Naive thymus-derived CD4-positive, alpha-beta T cell (primary cell): ENCODE results near the gene SLC25A13. TPM values are rescaled to one million over a fixed set of nuclear protein-coding genes. Genes with fewer than 3 reads are reported as not detected.

Experiments
- ATAC-seq: fragments of 150-1000 bp; cut with Tn5 transposase; 2 replicates; pipeline ENCODE4 v1.10.0; 2021; ENCODE audit warnings: mild to moderate bottlenecking, moderate library complexity
- CTCF ChIA-PET: fragments of 350-600 bp; sonication (Branson Sonifier 250); formaldehyde crosslinking; loops from one replicate; lab custom pipeline; 2021; ENCODE audit warnings: antibody characterized with exemption; lab: Charles Lee
- POLR2A ChIA-PET: fragments of 350-600 bp; sonication (Branson Sonifier 250); formaldehyde crosslinking; loops from one replicate; lab custom pipeline; 2021; ENCODE audit warnings: antibody characterized with exemption, inconsistent platforms; lab: Charles Lee
- DNase-seq, 9 donors: peaks; one replicate each; pipeline versions ENCODE4 v3.0.0 to v3.0.0-alpha.2; 2020 to 2022; ENCODE audit warnings: mixed read lengths in 1 of 9
- H3K27ac ChIP-seq: one replicate; pipeline ENCODE4 v1.7.0; 2013; ENCODE audit warnings: mild to moderate bottlenecking, low read depth, low read length, moderate library complexity
- H3K27me3 ChIP-seq, 2 donors: one replicate each; pipeline ENCODE4 v1.7.0; 2013; ENCODE audit warnings: low read length in 2 of 2, mild to moderate bottlenecking in 2 of 2, moderate library complexity in 2 of 2; ENCODE audit not compliant: control insufficient read depth in 2 of 2, insufficient read depth in 2 of 2
- H3K36me3 ChIP-seq, 3 experiments: 1 replicate in 2 of 3; 2 replicates in 1 of 3; pipeline ENCODE4 v1.7.0; 2013; ENCODE audit warnings: low read length in 3 of 3, mild to moderate bottlenecking in 3 of 3, moderate library complexity in 1 of 3; ENCODE audit not compliant: insufficient read depth in 3 of 3, control insufficient read depth in 2 of 3
- H3K4me1 ChIP-seq, 2 donors: one replicate each; pipeline ENCODE4 v1.7.0; 2013; ENCODE audit warnings: low read length in 2 of 2, mild to moderate bottlenecking in 2 of 2, moderate library complexity in 1 of 2; ENCODE audit not compliant: control insufficient read depth in 2 of 2, insufficient read depth in 2 of 2
- H3K4me3 ChIP-seq: 2 replicates; pipeline ENCODE4 v1.7.0; 2013; ENCODE audit warnings: mild to moderate bottlenecking, low read length
- H3K9me3 ChIP-seq, 3 experiments: 1 replicate in 2 of 3; 2 replicates in 1 of 3; pipeline ENCODE4 v1.7.0; 2013; ENCODE audit warnings: low read length in 3 of 3; ENCODE audit not compliant: control insufficient read depth in 2 of 3
- H3K27ac Mint-ChIP-seq, 9 donors: one replicate each; pipeline ENCODE4 v1.8.0; 2020 to 2022; ENCODE audit warnings: mixed read lengths in 9 of 9, mild to moderate bottlenecking in 8 of 9, moderate library complexity in 5 of 9, inconsistent platforms in 2 of 9
- H3K27me3 Mint-ChIP-seq, 5 donors: one replicate each; pipeline ENCODE4 v1.8.0; 2021 to 2022; ENCODE audit warnings: mixed read lengths in 5 of 5, mild to moderate bottlenecking in 1 of 5
- H3K36me3 Mint-ChIP-seq, 5 donors: one replicate each; pipeline ENCODE4 v1.8.0; 2020 to 2022; ENCODE audit warnings: mixed read lengths in 5 of 5, mild to moderate bottlenecking in 3 of 5, inconsistent platforms in 1 of 5
- H3K4me1 Mint-ChIP-seq, 7 donors: one replicate each; pipeline ENCODE4 v1.8.0; 2020 to 2022; ENCODE audit warnings: mixed read lengths in 7 of 7, mild to moderate bottlenecking in 3 of 7, inconsistent platforms in 1 of 7
- H3K4me3 Mint-ChIP-seq, 10 donors: one replicate each; pipeline ENCODE4 v1.8.0; 2020 to 2022; ENCODE audit warnings: mild to moderate bottlenecking in 10 of 10, mixed read lengths in 10 of 10, moderate library complexity in 6 of 10, inconsistent platforms in 2 of 10
- H3K9me3 Mint-ChIP-seq, 11 donors: one replicate each; pipeline ENCODE4 v1.8.0; 2020 to 2022; ENCODE audit warnings: mixed read lengths in 11 of 11, mild to moderate bottlenecking in 4 of 11, inconsistent platforms in 1 of 11, moderate library complexity in 1 of 11
- intact Hi-C, 2 donors: fragments of 100-400 bp; cut with micrococcal nuclease; formaldehyde crosslinking; loops; one replicate each; pipeline ENCODE4 v1.15.1; 2023
- polyA plus RNA-seq, 2 donors: library from polyadenylated mRNA; unstranded; fragments of 300-500 nt; fragmentation: Illumina TruSeq; gene quantifications; one replicate each; pipeline ENCODE4 v1.2.3, GENCODE V29; 2021
- total RNA-seq, 6 experiments: library from RNA in 5 of 6; stranded (reverse) in 5 of 6; gene quantifications; 1 replicate in 5 of 6; 2 replicates in 1 of 6; pipeline ENCODE4 v1.2.3 and lab custom pipeline; 2021 to 2026

Gene SLC25A13
- total and polyA plus RNA-seq, 7 experiments from 2014 or later: 5.7 to 22.5 (median 9.1) TPM

GRCh38 chr7:96216373-96216772 is 105.5 kb downstream of the SLC25A13 start:
- intact Hi-C loops: no loop called here
- ATAC-seq (no peak), DNase-seq (no peak)
- POLR2A ChIA-PET: interaction anchor here (0.5 kb wide), 1 partner anchor 127 kb away, joined by 3 read pairs; no protein-coding TSS in a partner anchor
- no peak overlapping the region for H3K27ac ChIP-seq
- H3K9me3 ChIP-seq: no peaks in the 10 kb centered on the region
- no peaks in the 10 kb centered on the region for H3K27me3 ChIP-seq
- peaks cover 0 to 6% (median 3%) of the 10 kb centered on the region in 11 donors for H3K9me3 Mint-ChIP-seq
- no peak overlapping the region for H3K4me3 Mint-ChIP-seq
- H3K36me3 Mint-ChIP-seq: peaks cover 3 to 12% (median 6%) of the 10 kb centered on the region in 5 donors
- no peaks in the 10 kb centered on the region for H3K27me3 Mint-ChIP-seq
- no peaks in the 10 kb centered on the region for H3K4me1 ChIP-seq
- H3K36me3 ChIP-seq: no peaks in the 10 kb centered on the region
- H3K4me1 Mint-ChIP-seq: peaks cover 0 to 4% (median 0%) of the 10 kb centered on the region in 7 donors
- no peak overlapping the region for H3K4me3 ChIP-seq
- H3K27ac Mint-ChIP-seq: peak overlapping the region in 1 of 9 donors; percentile 2
- CTCF ChIA-PET: no interaction called here

GRCh38 chr7:96212474-96212873 is 109.4 kb downstream of the SLC25A13 start:
- ChIA-PET CTCF (interaction anchor here (0.7 kb wide), 1 partner anchor 1153 kb away, joined by 3 read pairs; no protein-coding TSS in a partner anchor), POLR2A (no interaction called here)
- peaks cover 0 to 4% (median 0%) of the 10 kb centered on the region in 7 donors for H3K4me1 Mint-ChIP-seq
- Histone ChIP-seq H3K36me3 (no peaks in the 10 kb centered on the region), H3K9me3 (no peaks in the 10 kb centered on the region), H3K4me3 (no peak overlapping the region), H3K4me1 (no peaks in the 10 kb centered on the region), H3K27ac (no peak overlapping the region), H3K27me3 (no peaks in the 10 kb centered on the region)
- H3K9me3 Mint-ChIP-seq: peaks cover 0 to 6% (median 3%) of the 10 kb centered on the region in 11 donors
- no peak overlapping the region for H3K4me3 Mint-ChIP-seq
- no peaks in the 10 kb centered on the region for H3K27me3 Mint-ChIP-seq
- peaks cover 3 to 13% (median 12%) of the 10 kb centered on the region in 5 donors for H3K36me3 Mint-ChIP-seq
- DNase-seq: no peak
- intact Hi-C loops: no loop called here
- no peak for ATAC-seq
- no peak overlapping the region for H3K27ac Mint-ChIP-seq

GRCh38 chr7:96211954-96212353 is 109.9 kb downstream of the SLC25A13 start:
- H3K4me3 ChIP-seq: no peak overlapping the region
- H3K4me1 ChIP-seq: no peaks in the 10 kb centered on the region
- H3K27me3 ChIP-seq: no peaks in the 10 kb centered on the region
- intact Hi-C loops: no loop called here
- H3K27me3 Mint-ChIP-seq: no peaks in the 10 kb centered on the region
- DNase-seq (no peak), ATAC-seq (no peak)
- peaks cover 0 to 4% (median 0%) of the 10 kb centered on the region in 7 donors for H3K4me1 Mint-ChIP-seq
- H3K9me3 ChIP-seq: no peaks in the 10 kb centered on the region
- H3K27ac ChIP-seq: no peak overlapping the region
- no peak overlapping the region for H3K27ac Mint-ChIP-seq
- H3K36me3 Mint-ChIP-seq: peaks cover 4 to 15% (median 9%) of the 10 kb centered on the region in 5 donors
- CTCF ChIA-PET: interaction anchor here (0.7 kb wide), 1 partner anchor 1153 kb away, joined by 3 read pairs; no protein-coding TSS in a partner anchor
- POLR2A ChIA-PET: no interaction called here
- H3K9me3 Mint-ChIP-seq: peaks cover 0 to 6% (median 3%) of the 10 kb centered on the region in 11 donors
- H3K36me3 ChIP-seq: no peaks in the 10 kb centered on the region
- no peak overlapping the region for H3K4me3 Mint-ChIP-seq

- CTCF ChIA-PET: interaction anchor here (0.6 kb wide), 1 partner anchor 381 kb away, joined by 6 read pairs; no protein-coding TSS in a partner anchor
- peaks cover 0 to 27% (median 4%) of the 10 kb centered on the region in 5 donors for H3K36me3 Mint-ChIP-seq
These were observed 116.2 kb downstream of the SLC25A13 start for GRCh38 chr7:96205665-96206064.

GRCh38 chr7:96204601-96205000 is 117.3 kb downstream of the SLC25A13 start:
- H3K4me3 Mint-ChIP-seq: no peak overlapping the region
- ChIA-PET POLR2A (no interaction called here), CTCF (no interaction called here)
- DNase-seq (no peak), ATAC-seq (no peak)
- H3K27me3 Mint-ChIP-seq: no peaks in the 10 kb centered on the region
- H3K27me3 ChIP-seq: no peaks in the 10 kb centered on the region
- no peak overlapping the region for H3K4me3 ChIP-seq
- H3K27ac Mint-ChIP-seq: no peak overlapping the region
- no peak overlapping the region for H3K27ac ChIP-seq
- intact Hi-C loops: no loop called here
- H3K9me3 Mint-ChIP-seq: no peaks in the 10 kb centered on the region
- no peaks in the 10 kb centered on the region for H3K9me3 ChIP-seq
- peaks cover 0 to 30% (median 5%) of the 10 kb centered on the region in 5 donors for H3K36me3 Mint-ChIP-seq
- H3K4me1 Mint-ChIP-seq: no peaks in the 10 kb centered on the region
- no peaks in the 10 kb centered on the region for H3K36me3 ChIP-seq
- H3K4me1 ChIP-seq: no peaks in the 10 kb centered on the region

More at GRCh38 chr7:96205665-96206064, 116.2 kb downstream of the SLC25A13 start:
- ATAC-seq: no peak
- Histone ChIP-seq H3K9me3 (no peaks in the 10 kb centered on the region), H3K4me1 (no peaks in the 10 kb centered on the region), H3K27ac (no peak overlapping the region), H3K36me3 (no peaks in the 10 kb centered on the region), H3K4me3 (no peak overlapping the region), H3K27me3 (no peaks in the 10 kb centered on the region)
- Mint-ChIP-seq H3K4me1 (no peaks in the 10 kb centered on the region), H3K27me3 (no peaks in the 10 kb centered on the region), H3K4me3 (no peak overlapping the region), H3K27ac (no peak overlapping the region), H3K9me3 (no peaks in the 10 kb centered on the region)
- POLR2A ChIA-PET: no interaction called here
- DNase-seq: no peak
- intact Hi-C loops: no loop called here

GRCh38 chr7:96203786-96204185 is 118.1 kb downstream of the SLC25A13 start:
- no peaks in the 10 kb centered on the region for H3K9me3 ChIP-seq
- no peak overlapping the region for H3K27ac ChIP-seq
- Mint-ChIP-seq H3K27me3 (no peaks in the 10 kb centered on the region), H3K27ac (no peak overlapping the region), H3K36me3 (peaks cover 0 to 30% (median 5%) of the 10 kb centered on the region in 5 donors), H3K4me3 (no peak overlapping the region), H3K9me3 (no peaks in the 10 kb centered on the region), H3K4me1 (no peaks in the 10 kb centered on the region)
- POLR2A ChIA-PET: no interaction called here
- H3K4me3 ChIP-seq: no peak overlapping the region
- intact Hi-C loops: no loop called here
- no peak for ATAC-seq
- no peak for DNase-seq
- no peaks in the 10 kb centered on the region for H3K36me3 ChIP-seq
- no peaks in the 10 kb centered on the region for H3K27me3 ChIP-seq
- CTCF ChIA-PET: no interaction called here
- H3K4me1 ChIP-seq: no peaks in the 10 kb centered on the region

- ATAC-seq (no peak), DNase-seq (no peak)
- H3K27ac ChIP-seq: no peak overlapping the region
- no peak overlapping the region for H3K4me3 ChIP-seq
- intact Hi-C loops: no loop called here
- H3K36me3 Mint-ChIP-seq: peaks cover 0 to 22% (median 5%) of the 10 kb centered on the region in 5 donors
- no peaks in the 10 kb centered on the region for H3K36me3 ChIP-seq
- no peaks in the 10 kb centered on the region for H3K9me3 ChIP-seq
- ChIA-PET POLR2A (no interaction called here), CTCF (no interaction called here)
- no peaks in the 10 kb centered on the region for H3K9me3 Mint-ChIP-seq
- H3K27ac Mint-ChIP-seq: no peak overlapping the region
- no peaks in the 10 kb centered on the region for H3K4me1 ChIP-seq
- no peaks in the 10 kb centered on the region for H3K27me3 ChIP-seq
- H3K4me1 Mint-ChIP-seq: peaks cover 0 to 2% (median 0%) of the 10 kb centered on the region in 7 donors
- H3K4me3 Mint-ChIP-seq: no peak overlapping the region
- H3K27me3 Mint-ChIP-seq: no peaks in the 10 kb centered on the region
These were observed 119.8 kb downstream of the SLC25A13 start for GRCh38 chr7:96202102-96202501.
